Heart left ventricle (tissue), 16 donors: Measurements from ENCODE around the gene NFIC. TPM values are rescaled to one million over a fixed set of nuclear protein-coding genes. Genes with fewer than 3 reads are reported as not detected.
"Not testable (repeated sequence)": the region's sequence is repeated elsewhere in the genome, so short reads cannot be mapped to it uniquely, and the experiment has no call there.

Source experiments
- ATAC-seq, 4 donors: fragments of 200-7000 bp; cut with Tn5 transposase; one replicate each; pipeline ENCODE4 v1.9.1; 2020 to 2022; ENCODE audit warnings: moderate library complexity in 4 of 4, mild to moderate bottlenecking in 3 of 4, moderate number of reproducible peaks in 1 of 4
- DNase-seq, 5 donors: peaks; one replicate each; pipeline ENCODE4 v3.0.0-alpha.2; 2020
- H3K27ac ChIP-seq, 12 donors: fragments of 200-600 bp; sonication (generic) in 4 of 12; one replicate each; pipeline versions ENCODE4 v1.5.0 to v1.8.0; 2016 to 2022; ENCODE audit warnings: mild to moderate bottlenecking in 2 of 12
- H3K27me3 ChIP-seq, 9 donors: fragments of 200-600 bp; sonication (generic) in 2 of 9; one replicate each; pipeline versions ENCODE4 v1.5.1 to v1.8.0; 2016 to 2022; ENCODE audit warnings: mild to moderate bottlenecking in 3 of 9
- H3K36me3 ChIP-seq, 9 donors: fragments of 200-600 bp; sonication (generic) in 2 of 9; one replicate each; pipeline versions ENCODE4 v1.5.0 to v1.8.0; 2018 to 2022; ENCODE audit warnings: mild to moderate bottlenecking in 2 of 9
- H3K4me1 ChIP-seq, 12 donors: fragments of 200-600 bp; sonication (generic) in 4 of 12; one replicate each; pipeline versions ENCODE4 v1.5.0 to v1.8.0; 2016 to 2022; ENCODE audit warnings: mild to moderate bottlenecking in 3 of 12
- H3K4me3 ChIP-seq, 12 donors: fragments of 200-600 bp; sonication (generic) in 4 of 12; one replicate each; pipeline versions ENCODE4 v1.5.0 to v1.8.0; 2017 to 2022; ENCODE audit warnings: mild to moderate bottlenecking in 9 of 12, moderate library complexity in 4 of 12
- H3K9me3 ChIP-seq, 12 donors: fragments of 200-600 bp; sonication (generic) in 4 of 12; one replicate each; pipeline versions ENCODE4 v1.5.0 to v1.8.0; 2016 to 2022; ENCODE audit warnings: mild to moderate bottlenecking in 1 of 12
- POLR2A ChIP-seq, 2 donors: fragments of 450-650 bp; IDR thresholded peaks; one replicate each; pipeline ENCODE4 v1.6.1; 2017; ENCODE audit warnings: antibody characterized with exemption in 2 of 2, mild to moderate bottlenecking in 2 of 2, moderate library complexity in 2 of 2
- WGBS, 4 donors: extraction: QIAGEN DNeasy Blood & Tissue Kit in 2 of 4; methylation state at CpG; one replicate each; pipeline versions ENCODE4 v1.1.5 to v1.1.7; 2013 to 2018; 5-methylcytosine and 5-hydroxymethylcytosine counted together
- intact Hi-C, 10 donors: fragments of 100-400 bp; cut with DNase I; formaldehyde crosslinking; loops; one replicate each; pipeline versions ENCODE4 v1.11.1 to v1.14.2; 2022
- polyA plus RNA-seq, 2 donors: library from polyadenylated mRNA; stranded (reverse); fragments of 200-250 nt; gene quantifications; one replicate each; pipeline ENCODE4 v1.2.3, GENCODE V29; 2013
- total RNA-seq, 9 donors: library from RNA; depleted of rRNA in 2 of 9; stranded (reverse); fragments of >200 nt in 2 of 9; fragmentation: NEBNext Ultra II Directional in 3 of 9; extraction: Animal tissue kit (Norgen Biotek cat#: 25700) in 3 of 9; gene quantifications; one replicate each; pipeline versions ENCODE4 v1.1.0 to v1.2.4, GENCODE V29; 2016 to 2023
- TF ChIP-seq, protein P1 (sequence below), 12 donors: fragments of 200-600 bp; sonication (generic) in 4 of 12; IDR thresholded peaks; one replicate each; pipeline versions ENCODE4 v1.5.0 to v1.8.0; 2018 to 2022; ENCODE audit warnings: antibody characterized with exemption in 12 of 12, mild to moderate bottlenecking in 5 of 12
- donor health status: ischemic (EF 13 %, LVEDD 7.1; RV severe dilation, severe dysfunction).
- donor health status: healthy with polysubstance abuse.
- donor health status: DM: no; HTN: yes; CAD: no.
- donor health status: DM: no; HTN: no; CAD: no.
- donor health status: ischemic (EF 25% LVEDD 6.9; RV normal size, moderate dysfunction).
- donor health status: ischemic (EF 25% LVEDD 5.7; RV mildly dilated, moderate dysfunction).
- donor health status: healthy.
- donor health status: DM: yes; HTN: yes; CAD: no.
- donor health status: ischemic (EF 35%, LVEDD 5.7; RV mildly dilated, moderate dysfunction).
- donor health status: nonischemic (EF 11% LVEDD 7.7; RV severe dilation, severe dysfunction).
- donor health status: DM: yes; HTN: yes; CAD: no.
- donor health status: PGD.
- donor health status: ischemic (EF 29% LVEDD 5.4; RV normal size, mild dysfunction).
- donor health status: nonischemic (EF 23%, LVEDD 6.1; RV moderate dilation, normal function).

The NFIC gene
- total and polyA plus RNA-seq, 11 donors: 107 to 267 (median 159) TPM

DNA sequence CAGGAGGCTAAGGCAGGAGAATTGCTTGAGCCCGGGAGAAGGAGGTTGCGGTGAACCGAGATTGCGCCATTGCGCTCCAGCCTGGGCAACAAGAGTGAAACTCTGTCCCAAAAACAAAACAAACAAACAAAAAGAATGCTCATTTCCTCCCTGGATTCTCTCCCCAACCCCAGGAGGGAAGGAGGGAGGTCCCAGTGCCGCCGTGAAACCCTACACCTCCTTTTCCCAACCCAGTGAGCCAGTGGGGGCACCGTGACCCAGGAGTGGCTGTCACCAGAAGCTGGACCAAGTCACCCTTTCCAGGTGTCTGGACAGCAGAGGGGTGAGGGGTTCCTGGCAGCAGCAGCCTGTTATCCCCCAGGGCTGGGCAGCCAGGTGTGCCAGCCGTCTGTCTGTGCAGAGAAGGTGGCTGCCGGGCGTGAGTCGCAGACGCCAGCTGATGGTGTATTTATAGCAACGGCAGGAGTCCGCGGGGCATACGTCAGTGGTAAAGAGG, 23.5 kb downstream of the NFIC start:
- Histone ChIP-seq H3K4me3 (no peak overlapping the region), H3K9me3 (no peaks in the 10 kb centered on the region), H3K27ac (peak overlapping the region in 10 of 12 donors; percentile 33 to 100 (median 70)), H3K36me3 (peaks cover 0 to 14% (median 5%) of the 10 kb centered on the region in 9 donors), H3K27me3 (no peaks in the 10 kb centered on the region), H3K4me1 (peaks cover 10 to 66% (median 55%) of the 10 kb centered on the region in 12 donors)
- ATAC-seq: peak in 3 of 4 donors; percentile 5 to 20 (median 12)
- TF ChIP-seq POLR2A (IDR thresholded peaks at IDR 0.05): no peak
- TF ChIP-seq, protein P1, sequence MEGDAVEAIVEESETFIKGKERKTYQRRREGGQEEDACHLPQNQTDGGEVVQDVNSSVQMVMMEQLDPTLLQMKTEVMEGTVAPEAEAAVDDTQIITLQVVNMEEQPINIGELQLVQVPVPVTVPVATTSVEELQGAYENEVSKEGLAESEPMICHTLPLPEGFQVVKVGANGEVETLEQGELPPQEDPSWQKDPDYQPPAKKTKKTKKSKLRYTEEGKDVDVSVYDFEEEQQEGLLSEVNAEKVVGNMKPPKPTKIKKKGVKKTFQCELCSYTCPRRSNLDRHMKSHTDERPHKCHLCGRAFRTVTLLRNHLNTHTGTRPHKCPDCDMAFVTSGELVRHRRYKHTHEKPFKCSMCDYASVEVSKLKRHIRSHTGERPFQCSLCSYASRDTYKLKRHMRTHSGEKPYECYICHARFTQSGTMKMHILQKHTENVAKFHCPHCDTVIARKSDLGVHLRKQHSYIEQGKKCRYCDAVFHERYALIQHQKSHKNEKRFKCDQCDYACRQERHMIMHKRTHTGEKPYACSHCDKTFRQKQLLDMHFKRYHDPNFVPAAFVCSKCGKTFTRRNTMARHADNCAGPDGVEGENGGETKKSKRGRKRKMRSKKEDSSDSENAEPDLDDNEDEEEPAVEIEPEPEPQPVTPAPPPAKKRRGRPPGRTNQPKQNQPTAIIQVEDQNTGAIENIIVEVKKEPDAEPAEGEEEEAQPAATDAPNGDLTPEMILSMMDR (IDR thresholded peaks at IDR 0.05): no peak
- peak in 3 of 5 donors; percentile 49 to 60 (median 57) for DNase-seq
- WGBS, 4 donors: 50 to 68% (median 59%) methylated on average over 17 of the region's 17 CpGs
- intact Hi-C loops: no loop called here

- H3K27me3 ChIP-seq, DNase-seq, H3K4me3 ChIP-seq, H3K9me3 ChIP-seq, intact Hi-C loops, ATAC-seq: not testable (repeated sequence)
- H3K36me3 ChIP-seq: peaks cover 0 to 14% (median 6%) of the 10 kb centered on the region in 9 donors
- 82 to 91% (median 85%) methylated on average over 9 of the region's 9 CpGs for WGBS, 4 donors
- peak overlapping the region in 2 of 12 donors; percentile 18 to 60 for H3K27ac ChIP-seq
- H3K4me1 ChIP-seq: peaks cover 10 to 52% (median 42%) of the 10 kb centered on the region in 12 donors
These were observed 25.5 kb downstream of the NFIC start for GRCh38 chr19:3391911-3392310.

DNA sequence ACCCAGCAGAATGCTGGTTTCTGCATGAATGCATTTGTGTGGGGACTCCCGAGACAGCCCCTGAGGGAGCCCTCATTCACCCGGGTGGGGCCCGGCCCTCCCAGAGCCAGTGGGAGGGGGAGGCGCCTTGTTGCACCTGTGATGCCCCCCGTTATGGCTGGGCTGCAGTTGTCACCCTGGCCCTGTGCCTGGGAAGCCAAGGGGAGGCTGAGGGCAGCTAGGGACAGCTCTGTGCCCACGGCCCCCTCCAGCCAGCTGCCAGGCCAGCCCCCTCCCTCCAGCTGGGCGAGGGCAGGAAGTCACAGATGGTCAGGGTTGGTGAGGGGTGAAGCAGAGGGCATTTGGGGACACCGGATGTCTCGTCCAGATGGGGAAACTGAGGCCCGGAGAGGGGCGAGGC, 26.1 kb downstream of the NFIC start:
- WGBS, 4 donors: 57 to 68% (median 66%) methylated on average over 8 to 11 of the region's 11 CpGs
- TF ChIP-seq, protein P1 (IDR thresholded peaks at IDR 0.05): no peak
- no peak for TF ChIP-seq POLR2A (IDR thresholded peaks at IDR 0.05)
- H3K36me3 ChIP-seq: peaks cover 0 to 14% (median 6%) of the 10 kb centered on the region in 9 donors
- no peaks in the 10 kb centered on the region for H3K27me3 ChIP-seq
- no peak overlapping the region for H3K4me3 ChIP-seq
- no peak for DNase-seq
- H3K27ac ChIP-seq: peak overlapping the region in 2 of 12 donors; percentile 18 to 60
- ATAC-seq: no peak
- intact Hi-C loops: no loop called here
- H3K9me3 ChIP-seq: no peaks in the 10 kb centered on the region
- peaks cover 10 to 52% (median 41%) of the 10 kb centered on the region in 12 donors for H3K4me1 ChIP-seq

- H3K4me3 ChIP-seq: peak overlapping the region in 1 of 12 donors; percentile 21
- no peak for DNase-seq
- peaks cover 0 to 14% (median 6%) of the 10 kb centered on the region in 9 donors for H3K36me3 ChIP-seq
- TF ChIP-seq POLR2A (IDR thresholded peaks at IDR 0.05): no peak
- TF ChIP-seq, protein P1 (IDR thresholded peaks at IDR 0.05): no peak
- H3K4me1 ChIP-seq: peaks cover 5 to 56% (median 34%) of the 10 kb centered on the region in 12 donors
- no peak for ATAC-seq
- H3K27ac ChIP-seq: peak overlapping the region in 11 of 12 donors; percentile 74 to 100 (median 95)
- intact Hi-C loops: loop anchor here in 1 of 10 donors (2.0 kb wide), 1 partner anchor 68 kb away; no protein-coding TSS in a partner anchor
- no peaks in the 10 kb centered on the region for H3K9me3 ChIP-seq
- H3K27me3 ChIP-seq: no peaks in the 10 kb centered on the region
- WGBS, 4 donors: 79 to 92% (median 85%) methylated on average over 8 of the region's 8 CpGs
These were observed 30.5 kb downstream of the NFIC start for GRCh38 chr19:3396881-3397265.
